NCI-H1417 (cell line): Measurements from ENCODE around the gene MAP2K4.
"Not testable (repeated sequence)": the region's sequence is repeated elsewhere in the genome, so short reads cannot be mapped to it uniquely, and the experiment has no call there.

Experiments used
- DNase-seq, 3 experiments: peaks; one replicate each; lab custom pipeline; 2025; lab: John Stamatoyannopoulos, UW

The MAP2K4 gene

GRCh38 chr17:12162187-12162586, 141.5 kb downstream of the MAP2K4 start:
- DNase-seq, result not testable (repeated sequence)

- DNase-seq, result no peak
Observed at GRCh38 chr17:12164085-12164484, 143.4 kb downstream of the MAP2K4 start.

- no peak for DNase-seq
Observed at GRCh38 chr17:12178644-12179330, 158.1 kb downstream of the MAP2K4 start.

GRCh38 chr17:12180644-12181261, 160.1 kb downstream of the MAP2K4 start:
- DNase-seq, result peak; percentile 1 to 44 (median 2)

GRCh38 chr17:12187658-12188057, 167.0 kb downstream of the MAP2K4 start:
- DNase-seq, result no peak

GRCh38 chr17:12193144-12193735, 172.6 kb downstream of the MAP2K4 start:
- no peak for DNase-seq
